ENCODE results near the gene EFNA5. TPM values are rescaled to one million over a fixed set of nuclear protein-coding genes. Genes with fewer than 3 reads are reported as not detected.

Gene EFNA5
- total RNA-seq, 4 donors from 2014 or later: 21.3 to 47.0 (median 29.3) TPM

GRCh38 chr5:107451028-107451427, 219.7 kb downstream of the EFNA5 start:
- TF ChIP-seq CTCF (IDR thresholded peaks at IDR 0.05): no peak
- no peak for TF ChIP-seq POLR2AphosphoS5 (IDR thresholded peaks at IDR 0.05)
- no peak for TF ChIP-seq EP300 (IDR thresholded peaks at IDR 0.05)
- TF ChIP-seq POLR2A (IDR thresholded peaks at IDR 0.05): no peak
- H3K36me3 ChIP-seq: no peaks in the 10 kb centered on the region
- H3K27ac ChIP-seq: no peak overlapping the region
- H3K4me1 ChIP-seq: peaks cover 16% of the 10 kb centered on the region
- H3K4me3 ChIP-seq: no peak overlapping the region
- 82% methylated on average over 3 of the region's 3 CpGs for WGBS
- no peaks in the 10 kb centered on the region for H3K27me3 ChIP-seq
- no peaks in the 10 kb centered on the region for H3K9me3 ChIP-seq
- DNase-seq (ENCODE audit: low spot score in 2 of 2): no peak

GRCh38 chr5:107450531-107450930, 220.2 kb downstream of the EFNA5 start:
- no peaks in the 10 kb centered on the region for H3K9me3 ChIP-seq
- H3K4me3 ChIP-seq: no peak overlapping the region
- no peaks in the 10 kb centered on the region for H3K36me3 ChIP-seq
- H3K4me1 ChIP-seq: peaks cover 12% of the 10 kb centered on the region
- WGBS: 61% methylated on average over 3 of the region's 3 CpGs
- H3K27me3 ChIP-seq: no peaks in the 10 kb centered on the region
- H3K27ac ChIP-seq: no peak overlapping the region
- DNase-seq (ENCODE audit: low spot score in 2 of 2): no peak
- TF ChIP-seq EP300 (IDR thresholded peaks at IDR 0.05): no peak
- no peak for TF ChIP-seq POLR2AphosphoS5 (IDR thresholded peaks at IDR 0.05)
- no peak for TF ChIP-seq CTCF (IDR thresholded peaks at IDR 0.05)

GRCh38 chr5:107449369-107449768, 221.4 kb downstream of the EFNA5 start:
- WGBS: 90% methylated on average over 3 of the region's 3 CpGs
- no peaks in the 10 kb centered on the region for H3K27me3 ChIP-seq
- TF ChIP-seq EP300 (IDR thresholded peaks at IDR 0.05) (no peak), CTCF (IDR thresholded peaks at IDR 0.05) (no peak), POLR2A (IDR thresholded peaks at IDR 0.05) (no peak), POLR2AphosphoS5 (IDR thresholded peaks at IDR 0.05) (no peak)

GRCh38 chr5:107447587-107447986, 223.2 kb downstream of the EFNA5 start:
- TF ChIP-seq POLR2A (IDR thresholded peaks at IDR 0.05): no peak
- TF ChIP-seq POLR2AphosphoS5 (IDR thresholded peaks at IDR 0.05): no peak
- no peak for TF ChIP-seq CTCF (IDR thresholded peaks at IDR 0.05)
- no peak for TF ChIP-seq EP300 (IDR thresholded peaks at IDR 0.05)
- H3K27ac ChIP-seq: no peak overlapping the region
- H3K4me3 ChIP-seq: no peak overlapping the region
- no peaks in the 10 kb centered on the region for H3K9me3 ChIP-seq
- WGBS: 79% methylated on average over 6 of the region's 6 CpGs
- H3K36me3 ChIP-seq: no peaks in the 10 kb centered on the region
- H3K4me1 ChIP-seq: no peaks in the 10 kb centered on the region
- no peak for DNase-seq (ENCODE audit: low spot score in 2 of 2)
- H3K27me3 ChIP-seq: no peaks in the 10 kb centered on the region

More at GRCh38 chr5:107449369-107449768, 221.4 kb downstream of the EFNA5 start:
- H3K36me3 ChIP-seq: no peaks in the 10 kb centered on the region
- H3K4me1 ChIP-seq: peaks cover 4% of the 10 kb centered on the region
- no peak for DNase-seq (ENCODE audit: low spot score in 2 of 2)
- H3K4me3 ChIP-seq: no peak overlapping the region
- no peaks in the 10 kb centered on the region for H3K9me3 ChIP-seq
- no peak overlapping the region for H3K27ac ChIP-seq

- TF ChIP-seq CTCF (IDR thresholded peaks at IDR 0.05) (no peak), POLR2AphosphoS5 (IDR thresholded peaks at IDR 0.05) (no peak), POLR2A (IDR thresholded peaks at IDR 0.05) (no peak), EP300 (IDR thresholded peaks at IDR 0.05) (no peak)
- Histone ChIP-seq H3K27me3 (no peaks in the 10 kb centered on the region), H3K27ac (no peak overlapping the region), H3K4me1 (no peaks in the 10 kb centered on the region), H3K4me3 (no peak overlapping the region), H3K36me3 (no peaks in the 10 kb centered on the region), H3K9me3 (no peaks in the 10 kb centered on the region)
- 95% methylated on average over 3 of the region's 3 CpGs for WGBS
- no peak for DNase-seq (ENCODE audit: low spot score in 2 of 2)
These were observed 223.8 kb downstream of the EFNA5 start for GRCh38 chr5:107446972-107447371.

Data from suprapubic skin (tissue), 4 donors.